Measurements from ENCODE around the gene CFAP100. TPM values are rescaled to one million over a fixed set of nuclear protein-coding genes. Genes with fewer than 3 reads are reported as not detected.

The CFAP100 gene
- total RNA-seq: not detected in 2 replicates

DNA sequence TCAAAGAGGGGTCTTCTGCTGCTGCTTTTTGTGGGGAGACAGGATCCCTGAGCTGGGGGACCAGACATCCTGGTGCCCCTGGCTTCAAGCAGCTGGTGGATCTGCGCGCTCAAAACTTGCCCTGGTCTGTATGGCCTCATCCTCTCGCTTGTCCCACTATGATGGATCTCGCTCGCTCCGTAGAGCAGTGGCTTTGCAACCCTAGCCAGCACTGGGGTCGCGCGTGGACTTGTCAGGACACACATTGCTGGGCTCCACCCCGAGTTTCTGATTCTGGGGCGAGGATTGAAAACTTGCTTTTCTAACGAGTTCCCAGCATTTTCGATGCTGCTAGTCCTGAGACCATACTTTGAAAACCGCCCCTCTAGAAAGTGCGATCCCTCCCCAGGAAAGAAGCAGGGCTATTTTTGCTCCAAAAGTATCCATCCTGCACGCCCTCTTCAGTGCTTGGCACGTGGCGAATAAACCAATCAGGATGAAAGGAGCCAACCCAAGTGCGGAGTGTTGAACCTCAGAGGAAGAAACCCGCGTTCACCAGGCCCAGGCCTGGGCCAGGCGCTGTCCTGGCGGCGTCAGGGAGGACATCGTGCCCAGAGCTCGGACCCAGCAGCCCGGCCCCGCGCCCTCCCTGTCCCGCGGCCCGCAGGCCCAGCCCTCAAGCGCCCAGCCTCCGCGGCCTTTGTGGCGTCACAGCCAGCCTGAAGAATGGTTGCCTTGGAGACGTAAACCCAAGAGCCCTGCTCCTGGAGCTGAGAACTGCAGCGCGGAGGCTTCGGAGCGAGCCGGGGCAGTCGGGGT is at the start of gene CFAP100:
TSS of gene CFAP100 (plus strand) at position 731 of the 798 bp plus-strand sequence. CDS start 1,092 bp downstream, outside the sequence.
- intact Hi-C loops (cut with micrococcal nuclease): no loop called here

- intact Hi-C loops (cut with micrococcal nuclease): no loop called here
These were observed 49.5 kb upstream of the CFAP100 start for GRCh38 chr3:126345231-126345630.

- intact Hi-C loops (cut with micrococcal nuclease): no loop called here
These were observed 48.9 kb upstream of the CFAP100 start for GRCh38 chr3:126345641-126346460.

DNA sequence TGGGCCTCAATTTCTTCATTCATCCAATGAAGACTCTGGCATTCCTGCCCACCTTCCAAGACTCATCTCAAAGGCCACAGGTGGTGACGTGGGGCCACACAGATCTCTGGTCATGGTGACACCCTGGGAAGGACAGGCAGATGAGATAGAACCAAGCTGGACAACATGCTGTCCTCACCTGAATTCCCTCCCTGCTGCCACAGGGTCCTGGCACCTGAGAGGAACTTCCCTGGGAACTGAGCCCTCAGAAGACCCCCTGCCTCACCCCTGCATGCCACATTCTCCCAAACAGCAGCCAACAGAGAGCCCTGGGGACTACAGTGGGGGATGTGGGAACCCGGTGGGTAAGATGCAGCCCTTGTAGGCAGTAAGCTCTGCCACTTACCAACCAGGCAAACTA is 48.2 kb upstream of the CFAP100 start:
- intact Hi-C loops (cut with micrococcal nuclease): no loop called here

GRCh38 chr3:126347543-126348161 is 47.1 kb upstream of the CFAP100 start:
- intact Hi-C loops (cut with micrococcal nuclease): no loop called here

GRCh38 chr3:126348308-126348920 is 46.3 kb upstream of the CFAP100 start:
- intact Hi-C loops (cut with micrococcal nuclease): no loop called here

- intact Hi-C loops (cut with micrococcal nuclease): no loop called here
These were observed 45.6 kb upstream of the CFAP100 start for GRCh38 chr3:126349071-126349470.

GRCh38 chr3:126349611-126350501 is 44.9 kb upstream of the CFAP100 start:
- intact Hi-C loops (cut with micrococcal nuclease): loop anchor here (10.0 kb wide), 1 partner anchor 635 kb away; the partner anchor contains the start of gene PLXNA1

DNA sequence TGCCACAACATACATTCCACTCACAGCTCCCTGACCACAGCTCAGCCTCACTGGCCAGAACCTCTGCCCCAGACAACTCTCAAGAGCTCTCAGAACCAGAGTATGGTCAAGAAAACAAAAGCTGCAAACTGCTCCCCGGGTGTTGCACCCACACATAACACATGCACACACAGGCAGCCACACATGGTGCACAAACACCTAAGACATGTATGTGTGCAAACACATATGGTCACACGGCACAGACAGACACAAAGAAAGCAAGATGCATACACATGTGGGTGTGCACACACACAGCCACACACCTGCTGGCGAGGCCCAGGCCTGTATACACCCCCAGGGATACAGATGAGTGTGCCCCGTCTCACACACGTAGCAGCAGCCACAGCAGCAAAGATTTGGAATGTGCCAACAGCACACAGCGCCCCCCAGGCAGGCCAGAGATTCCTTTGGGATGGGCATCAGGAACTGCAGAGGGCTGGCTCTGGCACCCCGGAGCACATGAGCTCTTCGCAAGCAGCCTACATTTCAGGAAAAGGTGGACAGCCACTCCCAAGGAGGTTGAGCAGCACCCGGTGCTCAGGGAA is 44.1 kb upstream of the CFAP100 start:
- intact Hi-C loops (cut with micrococcal nuclease): loop anchor here (10.0 kb wide), 1 partner anchor 634 kb away; the partner anchor contains the start of gene PLXNA1

- intact Hi-C loops (cut with micrococcal nuclease): loop anchor here (10.0 kb wide), 1 partner anchor 634 kb away; the partner anchor contains the start of gene PLXNA1
These were observed 43.5 kb upstream of the CFAP100 start for GRCh38 chr3:126351086-126351770.

DNA sequence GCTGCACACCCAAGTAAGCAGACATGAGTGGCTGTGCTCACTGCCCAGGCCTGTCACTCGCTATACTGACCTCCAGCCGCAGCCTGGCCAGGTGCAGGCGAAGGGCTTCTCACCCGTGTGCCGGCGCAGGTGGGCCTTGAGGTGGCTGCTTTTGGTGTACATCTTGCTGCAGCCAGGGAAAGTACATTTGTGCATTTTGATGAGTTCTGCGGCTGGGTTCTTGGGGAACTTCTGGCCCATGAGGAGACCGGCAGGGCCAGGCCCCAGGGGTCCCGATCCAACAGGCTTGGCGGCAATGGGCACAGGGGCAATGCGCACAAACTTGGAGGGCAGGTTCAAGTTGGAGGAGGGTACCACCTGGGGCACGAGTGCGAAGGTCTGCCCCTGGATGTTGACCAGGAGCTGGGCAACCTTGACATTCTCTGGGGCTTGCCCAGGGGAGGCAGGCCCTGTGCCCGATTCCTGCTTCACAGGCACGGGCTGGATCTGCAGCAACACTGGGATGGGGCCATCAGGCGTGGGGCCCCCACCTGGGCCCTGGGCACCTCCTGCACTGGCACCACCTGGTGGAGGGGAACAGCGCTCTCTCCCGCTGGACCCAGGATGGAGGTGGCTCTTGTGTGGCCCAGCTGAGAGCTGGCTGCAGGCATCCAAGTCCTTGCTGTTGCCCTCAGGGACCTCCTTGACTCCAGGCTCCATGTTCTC is 42.8 kb upstream of the CFAP100 start:
- intact Hi-C loops (cut with micrococcal nuclease): loop anchor here (10.0 kb wide), 1 partner anchor 633 kb away; the partner anchor contains the start of gene PLXNA1

DNA sequence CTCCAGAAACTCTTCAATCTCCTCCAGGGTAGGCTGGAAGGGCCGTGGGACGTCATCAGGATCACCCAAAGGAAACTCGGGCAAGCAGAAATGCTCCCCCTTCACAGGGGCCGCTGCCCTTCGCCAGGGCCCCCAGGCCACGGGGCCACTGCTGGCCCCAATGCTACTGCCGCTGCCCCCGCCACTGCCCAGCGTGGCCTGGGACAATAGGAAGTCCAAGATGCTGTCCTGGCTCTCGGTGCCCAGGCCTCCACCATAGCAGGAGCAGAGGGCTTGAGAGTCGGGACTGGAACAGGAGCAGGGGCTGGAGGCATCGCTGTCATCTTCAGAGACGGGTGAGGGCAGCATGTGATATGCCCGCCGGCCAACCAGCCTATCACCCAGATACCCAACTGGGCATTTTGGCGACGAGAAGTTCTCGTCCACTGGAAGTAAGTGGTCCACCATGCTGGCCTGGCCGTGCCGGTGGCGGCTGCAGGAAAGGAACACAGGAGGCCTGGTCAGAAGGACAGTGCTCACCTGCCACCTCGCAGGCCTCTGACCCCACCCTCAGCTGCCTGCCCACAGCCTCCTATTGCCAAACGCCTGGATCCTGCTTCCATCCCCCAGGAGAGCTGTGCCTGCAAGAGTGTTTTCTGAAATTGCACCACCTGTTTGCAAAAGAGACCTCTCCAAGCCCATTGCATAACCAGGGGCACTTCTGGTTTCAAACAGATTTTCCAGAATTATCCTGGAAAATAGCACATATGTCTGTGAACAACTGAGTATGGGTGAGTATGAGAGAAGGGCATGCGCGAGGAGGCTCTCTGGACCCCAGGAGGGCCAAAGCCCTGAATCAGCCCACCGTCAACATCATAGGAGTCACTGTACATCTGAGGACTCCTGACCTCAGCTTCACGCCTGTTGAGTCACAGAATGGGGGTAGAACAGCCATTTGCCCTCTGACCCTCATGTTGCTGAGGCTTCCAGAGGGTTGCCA is 41.9 kb upstream of the CFAP100 start:
- intact Hi-C loops (cut with micrococcal nuclease): loop anchor here (10.0 kb wide), 1 partner anchor 632 kb away; the partner anchor contains the start of gene PLXNA1

- intact Hi-C loops (cut with micrococcal nuclease): loop anchor here (10.0 kb wide), 1 partner anchor 631 kb away; the partner anchor contains the start of gene PLXNA1
These were observed 40.9 kb upstream of the CFAP100 start for GRCh38 chr3:126353694-126354321.

- intact Hi-C loops (cut with micrococcal nuclease): loop anchor here (5.0 to 10.0 kb wide), 2 partner anchors 437 to 630 kb away; partner anchors contain the start of gene PLXNA1
These were observed 39.9 kb upstream of the CFAP100 start for GRCh38 chr3:126354776-126355175.

DNA sequence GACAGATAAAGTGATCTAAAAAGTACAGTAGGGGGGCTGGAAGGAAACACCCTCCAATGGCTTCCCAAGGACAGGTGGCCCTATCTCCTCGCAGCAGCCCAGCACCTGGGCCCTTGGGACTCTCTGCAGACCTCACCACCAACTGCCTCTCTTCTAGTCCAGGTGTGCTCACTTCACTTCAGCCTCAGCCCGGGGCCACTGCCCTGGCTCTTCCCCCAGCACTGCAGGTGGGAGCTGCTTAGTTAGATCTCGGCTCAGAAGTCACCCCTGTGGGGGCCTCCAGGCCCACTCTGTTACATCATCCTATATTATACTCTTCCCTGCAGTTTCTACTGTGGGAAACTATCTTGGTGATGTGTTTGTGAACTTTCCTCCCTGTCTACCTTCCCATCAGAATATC is 39.5 kb upstream of the CFAP100 start:
- intact Hi-C loops (cut with micrococcal nuclease): loop anchor here (5.0 to 10.0 kb wide), 2 partner anchors 438 to 630 kb away; partner anchors contain the start of gene PLXNA1

DNA sequence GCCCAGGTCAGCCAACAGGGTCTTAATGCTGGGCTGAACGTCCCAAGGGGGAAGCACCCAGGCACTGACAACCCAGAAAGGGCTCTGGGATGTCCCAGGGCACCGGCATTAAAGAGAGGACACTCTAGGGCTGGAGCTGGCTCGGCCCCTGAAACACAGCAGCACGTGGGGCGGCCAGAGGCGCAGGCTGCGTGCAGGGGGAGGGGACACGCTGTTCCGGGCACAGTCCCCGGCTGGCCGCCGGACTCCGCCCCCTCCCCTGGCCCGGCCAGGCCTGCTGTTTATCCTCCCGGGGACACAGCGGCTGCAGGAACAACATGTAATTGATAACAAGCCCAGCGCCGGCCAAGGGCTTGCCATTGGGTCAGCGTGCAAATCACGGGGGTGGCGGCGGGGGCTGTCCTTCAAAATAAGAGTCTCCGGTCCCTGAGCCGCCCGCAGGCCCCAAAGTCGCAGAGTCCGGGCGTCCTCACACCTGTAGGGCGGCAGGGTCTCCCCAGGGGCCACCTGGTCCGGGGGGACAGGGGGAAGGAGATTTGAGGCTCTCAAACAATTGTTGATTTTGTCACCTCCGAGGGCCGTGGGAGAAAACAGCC is 38.8 kb upstream of the CFAP100 start:
- intact Hi-C loops (cut with micrococcal nuclease): loop anchor here (2.0 to 10.0 kb wide), 4 partner anchors 119 to 629 kb away; partner anchors contain the start of genes PLXNA1 and ZXDC
